Measurements from ENCODE around the gene MARK3. TPM values are rescaled to one million over a fixed set of nuclear protein-coding genes. Genes with fewer than 3 reads are reported as not detected.

The MARK3 gene
- total RNA-seq, 2 donors from 2014 or later, result 121 to 136 TPM

- Mint-ChIP-seq H3K4me3 (no peak overlapping the region), H3K27ac (no peak overlapping the region), H3K36me3 (ENCODE audit: low read depth) (no peaks in the 10 kb centered on the region), H3K27me3 (no peaks in the 10 kb centered on the region), H3K4me1 (peaks cover 5% of the 10 kb centered on the region)
- ATAC-seq, result no peak
- DNase-seq, result no peak
- no peaks in the 10 kb centered on the region for H3K9me3 ChIP-seq (ENCODE audit: control insufficient read depth, low read length, poor library complexity, severe bottlenecking)
These were observed 127.7 kb downstream of the MARK3 start for GRCh38 chr14:103512701-103513611.

- Mint-ChIP-seq H3K4me1 (peaks cover 14% of the 10 kb centered on the region), H3K27me3 (no peaks in the 10 kb centered on the region), H3K27ac (no peak overlapping the region), H3K4me3 (no peak overlapping the region), H3K36me3 (ENCODE audit: low read depth) (no peaks in the 10 kb centered on the region)
- ATAC-seq, result no peak
- DNase-seq, result no peak
- no peaks in the 10 kb centered on the region for H3K9me3 ChIP-seq (ENCODE audit: control insufficient read depth, low read length, poor library complexity, severe bottlenecking)
These were observed 129.6 kb downstream of the MARK3 start for GRCh38 chr14:103514596-103515421.

GRCh38 chr14:103516426-103517173, 131.4 kb downstream of the MARK3 start:
- Mint-ChIP-seq H3K27ac (peak overlapping the region; percentile 32), H3K27me3 (no peaks in the 10 kb centered on the region), H3K36me3 (ENCODE audit: low read depth) (no peaks in the 10 kb centered on the region), H3K4me3 (no peak overlapping the region), H3K4me1 (peaks cover 14% of the 10 kb centered on the region)
- DNase-seq (no peak), ATAC-seq (no peak)
- no peaks in the 10 kb centered on the region for H3K9me3 ChIP-seq (ENCODE audit: control insufficient read depth, low read length, poor library complexity, severe bottlenecking)

GRCh38 chr14:103517174-103517566, 132.0 kb downstream of the MARK3 start:
- H3K9me3 ChIP-seq (ENCODE audit: control insufficient read depth, low read length, poor library complexity, severe bottlenecking), result no peaks in the 10 kb centered on the region
- ATAC-seq (no peak), DNase-seq (no peak)

GRCh38 chr14:103517721-103518421, 132.7 kb downstream of the MARK3 start:
- H3K36me3 Mint-ChIP-seq (ENCODE audit: low read depth), result no peaks in the 10 kb centered on the region
- no peak overlapping the region for H3K4me3 Mint-ChIP-seq
- no peak for ATAC-seq
- DNase-seq, result no peak
- H3K27ac Mint-ChIP-seq, result no peak overlapping the region
- H3K4me1 Mint-ChIP-seq, result peaks cover 11% of the 10 kb centered on the region
- H3K9me3 ChIP-seq (ENCODE audit: control insufficient read depth, low read length, poor library complexity, severe bottlenecking), result no peaks in the 10 kb centered on the region
- no peaks in the 10 kb centered on the region for H3K27me3 Mint-ChIP-seq

More at GRCh38 chr14:103517174-103517566, 132.0 kb downstream of the MARK3 start:
- peak overlapping the region; percentile 32 for H3K27ac Mint-ChIP-seq
- no peaks in the 10 kb centered on the region for H3K36me3 Mint-ChIP-seq (ENCODE audit: low read depth)
- no peak overlapping the region for H3K4me3 Mint-ChIP-seq
- peaks cover 14% of the 10 kb centered on the region for H3K4me1 Mint-ChIP-seq
- H3K27me3 Mint-ChIP-seq, result no peaks in the 10 kb centered on the region

GRCh38 chr14:103518422-103519042, 133.3 kb downstream of the MARK3 start:
- DNase-seq, result peak; percentile 44 to 59 (median 49)
- Mint-ChIP-seq H3K36me3 (ENCODE audit: low read depth) (no peaks in the 10 kb centered on the region), H3K4me1 (peaks cover 11% of the 10 kb centered on the region), H3K4me3 (peak overlapping the region; percentile 28), H3K27ac (no peak overlapping the region), H3K27me3 (no peaks in the 10 kb centered on the region)
- no peaks in the 10 kb centered on the region for H3K9me3 ChIP-seq (ENCODE audit: control insufficient read depth, low read length, poor library complexity, severe bottlenecking)
- ATAC-seq, result peak; percentile 40

- peak overlapping the region; percentile 62 for H3K27ac Mint-ChIP-seq
- no peaks in the 10 kb centered on the region for H3K9me3 ChIP-seq (ENCODE audit: control insufficient read depth, low read length, poor library complexity, severe bottlenecking)
- DNase-seq (peak in 1 of 3 donors; percentile 5), ATAC-seq (no peak)
- no peaks in the 10 kb centered on the region for H3K27me3 Mint-ChIP-seq
- H3K4me1 Mint-ChIP-seq, result peaks cover 11% of the 10 kb centered on the region
- peak overlapping the region; percentile 28 for H3K4me3 Mint-ChIP-seq
- no peaks in the 10 kb centered on the region for H3K36me3 Mint-ChIP-seq (ENCODE audit: low read depth)
These were observed 134.0 kb downstream of the MARK3 start for GRCh38 chr14:103519043-103519836.

GRCh38 chr14:103519837-103520212, 134.6 kb downstream of the MARK3 start:
- no peaks in the 10 kb centered on the region for H3K9me3 ChIP-seq (ENCODE audit: control insufficient read depth, low read length, poor library complexity, severe bottlenecking)
- H3K27ac Mint-ChIP-seq, result peak overlapping the region; percentile 62
- DNase-seq, result peak in 1 of 3 donors; percentile 8
- peaks cover 9% of the 10 kb centered on the region for H3K4me1 Mint-ChIP-seq
- ATAC-seq, result no peak
- H3K4me3 Mint-ChIP-seq, result no peak overlapping the region
- H3K27me3 Mint-ChIP-seq, result no peaks in the 10 kb centered on the region
- H3K36me3 Mint-ChIP-seq (ENCODE audit: low read depth), result no peaks in the 10 kb centered on the region

- ATAC-seq (no peak), DNase-seq (peak in 1 of 3 donors; percentile 8)
- peak overlapping the region; percentile 63 for H3K4me3 Mint-ChIP-seq
- peaks cover 9% of the 10 kb centered on the region for H3K4me1 Mint-ChIP-seq
- no peaks in the 10 kb centered on the region for H3K27me3 Mint-ChIP-seq
- no peaks in the 10 kb centered on the region for H3K9me3 ChIP-seq (ENCODE audit: control insufficient read depth, low read length, poor library complexity, severe bottlenecking)
- no peak overlapping the region for H3K27ac Mint-ChIP-seq
- no peaks in the 10 kb centered on the region for H3K36me3 Mint-ChIP-seq (ENCODE audit: low read depth)
These were observed 135.0 kb downstream of the MARK3 start for GRCh38 chr14:103520269-103520656.

GRCh38 chr14:103520657-103521437, 135.6 kb downstream of the MARK3 start:
- H3K27me3 Mint-ChIP-seq, result no peaks in the 10 kb centered on the region
- ATAC-seq (peak; percentile 77), DNase-seq (peak; percentile 52 to 65 (median 62))
- peak overlapping the region; percentile 63 for H3K4me3 Mint-ChIP-seq
- no peaks in the 10 kb centered on the region for H3K36me3 Mint-ChIP-seq (ENCODE audit: low read depth)
- peaks cover 10% of the 10 kb centered on the region for H3K4me1 Mint-ChIP-seq
- H3K9me3 ChIP-seq (ENCODE audit: control insufficient read depth, low read length, poor library complexity, severe bottlenecking), result no peaks in the 10 kb centered on the region
- H3K27ac Mint-ChIP-seq, result no peak overlapping the region

- H3K9me3 ChIP-seq (ENCODE audit: control insufficient read depth, low read length, poor library complexity, severe bottlenecking), result no peaks in the 10 kb centered on the region
- no peaks in the 10 kb centered on the region for H3K27me3 Mint-ChIP-seq
- DNase-seq, result peak in 1 of 3 donors; percentile 19
- no peaks in the 10 kb centered on the region for H3K36me3 Mint-ChIP-seq (ENCODE audit: low read depth)
- peak overlapping the region; percentile 63 for H3K4me3 Mint-ChIP-seq
- ATAC-seq, result peak; percentile 33
- H3K4me1 Mint-ChIP-seq, result peaks cover 12% of the 10 kb centered on the region
- no peak overlapping the region for H3K27ac Mint-ChIP-seq
These were observed 136.3 kb downstream of the MARK3 start for GRCh38 chr14:103521438-103521950.

Data from T-helper 17 cell (primary cell).